ENCODE results near the gene SH3BP5L. TPM values are rescaled to one million over a fixed set of nuclear protein-coding genes. Genes with fewer than 3 reads are reported as not detected.

Gene SH3BP5L
- total RNA-seq, 1 donor from 2014 or later: 25.6 TPM

GRCh38 chr1:248776991-248777390 is 48.7 kb downstream of the SH3BP5L start:
- H3K4me3 ChIP-seq (ENCODE audit: low read depth, low read length): no peak overlapping the region
- no peak for DNase-seq (ENCODE audit: low read depth)
- no peak for TF ChIP-seq CTCF (conservative IDR thresholded peaks at IDR 0.05; ENCODE audit: low read depth, low read length)

- DNase-seq (ENCODE audit: low read depth): no peak
- H3K4me3 ChIP-seq (ENCODE audit: low read depth, low read length): no peak overlapping the region
- no peak for TF ChIP-seq CTCF (conservative IDR thresholded peaks at IDR 0.05; ENCODE audit: low read depth, low read length)
Measured at GRCh38 chr1:248775441-248775840, 50.3 kb downstream of the SH3BP5L start.

Other genes with a start within 250 kb of the SH3BP5L start
- not detected in 2 replicates for gene OR2T10, start 228.2 kb downstream of the SH3BP5L start, total RNA-seq
- not detected in 2 replicates for gene OR2T11, start 190.8 kb downstream of the SH3BP5L start, total RNA-seq
- not detected in 2 replicates for gene OR2T35, start 180.6 kb downstream of the SH3BP5L start, total RNA-seq
- gene OR2T27, start 170.4 kb downstream of the SH3BP5L start, total RNA-seq: not detected in 2 replicates
- not detected in 2 replicates for gene OR14I1, start 123.1 kb downstream of the SH3BP5L start, total RNA-seq
- not detected in 2 replicates for gene LYPD8, start 70.2 kb downstream of the SH3BP5L start, total RNA-seq
- 26.1 and 32.6 TPM in 2 replicates for gene ZNF672, start 12.3 kb upstream of the SH3BP5L start, total RNA-seq
- gene ZNF692, start 33.2 kb upstream of the SH3BP5L start, total RNA-seq: 24.0 and 35.7 TPM in 2 replicates
- gene PGBD2, start 80.3 kb upstream of the SH3BP5L start, total RNA-seq: 2.3 and 2.7 TPM in 2 replicates

Measured in epithelial cell of proximal tubule (primary cell).